Measurements from ENCODE around the gene ELMOD3.
"Not testable (repeated sequence)": the region's sequence is repeated elsewhere in the genome, so short reads cannot be mapped to it uniquely, and the experiment has no call there.

Gene ELMOD3

GRCh38 chr2:85377083-85377482 lies 22.5 kb downstream of the ELMOD3 start:
- DNase-seq, result no peak

GRCh38 chr2:85378257-85378656 lies 23.7 kb downstream of the ELMOD3 start:
- DNase-seq, result no peak

GRCh38 chr2:85380048-85380447 lies 25.5 kb downstream of the ELMOD3 start:
- DNase-seq, result no peak

DNA sequence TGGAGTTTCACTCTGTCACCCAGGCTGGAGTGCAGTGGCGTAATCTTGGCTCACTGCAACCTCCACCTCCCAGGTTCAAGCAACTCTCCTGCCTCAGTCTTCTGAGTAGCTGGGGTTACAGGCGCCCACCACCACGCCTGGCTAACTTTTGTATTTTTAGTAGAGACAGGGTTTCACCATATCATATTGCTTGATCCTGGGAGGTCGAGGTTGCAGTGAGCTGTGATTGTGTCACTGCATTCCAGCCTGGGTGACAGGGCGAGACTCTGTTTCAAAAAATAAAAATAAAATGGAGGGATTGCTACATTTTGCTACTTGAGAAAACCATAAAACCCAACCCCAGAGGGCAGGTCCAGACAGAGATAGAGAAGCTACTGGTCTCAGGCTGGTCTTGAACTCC lies 28.6 kb downstream of the ELMOD3 start:
- DNase-seq, result not testable (repeated sequence)

DNA sequence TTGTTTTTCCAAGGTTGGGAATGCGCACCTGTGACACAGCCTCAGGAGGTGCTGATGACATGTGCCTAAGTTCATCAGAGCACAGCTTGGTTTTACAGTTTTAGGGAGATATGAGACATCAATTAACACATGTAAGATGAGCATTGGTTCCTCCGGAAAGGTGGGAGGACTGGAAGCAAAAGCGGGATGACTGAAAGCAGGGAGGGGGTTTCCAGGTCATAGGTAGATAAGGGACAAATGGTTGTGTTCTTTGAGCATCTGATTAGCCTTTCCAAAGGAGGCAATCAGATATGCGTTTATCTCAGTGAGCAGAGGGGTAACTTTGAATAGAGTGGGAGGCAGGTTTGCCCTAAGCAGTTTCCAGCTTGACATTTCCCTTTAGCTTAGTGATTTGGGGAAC lies 29.3 kb downstream of the ELMOD3 start:
- DNase-seq, result no peak

DNA sequence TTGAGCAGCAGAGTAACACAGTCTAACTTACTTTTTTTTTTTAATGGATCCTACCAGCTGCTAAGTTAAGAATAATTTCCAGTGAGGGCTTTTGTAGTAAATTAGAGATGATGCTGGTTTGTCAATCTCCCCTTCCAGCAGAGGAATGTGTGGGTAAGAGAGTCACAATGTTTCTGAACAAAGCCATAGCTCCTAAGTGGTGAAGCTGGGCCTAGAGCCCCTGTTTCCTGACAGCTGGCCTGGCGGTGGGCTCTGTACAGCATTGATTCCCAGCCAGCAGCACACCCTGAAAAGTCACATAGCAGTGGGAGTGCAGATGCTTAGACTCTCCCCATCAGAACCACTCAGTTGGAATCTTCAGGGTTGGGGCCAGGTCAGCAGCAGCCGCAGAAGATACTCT lies 31.2 kb downstream of the ELMOD3 start:
- no peak for DNase-seq

DNA sequence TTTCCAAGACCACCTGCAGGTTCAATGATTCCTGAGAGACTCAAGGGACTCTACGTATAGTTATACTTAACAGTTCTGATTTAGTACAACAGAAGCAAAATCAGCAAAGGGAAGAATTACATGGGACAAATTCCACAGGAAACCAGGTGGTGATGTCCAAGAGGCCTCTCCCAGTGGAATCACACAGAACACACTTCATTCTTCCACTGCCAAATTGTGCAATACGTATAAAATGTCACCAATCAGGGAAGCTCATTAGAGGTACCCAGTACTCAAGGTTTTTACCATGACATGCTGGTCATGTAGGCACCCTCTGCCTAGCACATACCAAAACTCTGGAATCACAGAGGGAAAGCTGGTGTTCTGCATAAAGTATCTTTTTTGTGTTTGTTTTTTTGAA lies 33.2 kb downstream of the ELMOD3 start:
- no peak for DNase-seq

DNA sequence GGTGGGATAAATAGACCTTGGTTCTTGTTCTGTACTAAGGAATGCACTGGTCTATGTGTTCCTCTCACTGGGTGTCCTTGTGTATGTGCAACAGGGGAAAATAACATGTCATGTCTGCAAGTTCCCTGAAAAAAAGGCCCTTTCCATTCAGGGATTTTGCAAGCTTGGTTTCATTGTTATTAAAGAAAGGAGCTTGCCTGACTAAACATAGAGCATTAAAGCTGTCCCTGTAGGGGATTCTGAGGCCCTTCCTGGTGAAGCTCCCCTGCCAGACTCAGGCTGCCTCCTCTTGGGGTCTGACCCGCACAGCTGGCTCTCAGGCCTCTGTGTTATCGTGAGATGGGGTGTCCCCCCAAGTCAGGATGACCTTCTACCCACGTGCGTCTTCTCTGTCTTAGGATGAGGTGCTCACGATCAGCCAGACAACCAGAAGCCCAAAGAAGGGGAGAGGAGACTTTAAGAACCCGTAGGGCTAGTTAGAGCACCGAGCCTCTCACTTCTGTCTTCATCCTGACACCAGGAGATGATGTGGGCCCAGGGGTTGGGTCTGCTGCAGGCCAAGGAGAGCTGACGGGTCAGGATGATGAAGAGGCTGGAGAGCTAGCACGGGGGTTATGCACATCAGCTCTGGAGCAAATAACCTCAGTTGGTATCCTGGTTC lies 34.4 kb downstream of the ELMOD3 start:
- no peak for DNase-seq

DNA sequence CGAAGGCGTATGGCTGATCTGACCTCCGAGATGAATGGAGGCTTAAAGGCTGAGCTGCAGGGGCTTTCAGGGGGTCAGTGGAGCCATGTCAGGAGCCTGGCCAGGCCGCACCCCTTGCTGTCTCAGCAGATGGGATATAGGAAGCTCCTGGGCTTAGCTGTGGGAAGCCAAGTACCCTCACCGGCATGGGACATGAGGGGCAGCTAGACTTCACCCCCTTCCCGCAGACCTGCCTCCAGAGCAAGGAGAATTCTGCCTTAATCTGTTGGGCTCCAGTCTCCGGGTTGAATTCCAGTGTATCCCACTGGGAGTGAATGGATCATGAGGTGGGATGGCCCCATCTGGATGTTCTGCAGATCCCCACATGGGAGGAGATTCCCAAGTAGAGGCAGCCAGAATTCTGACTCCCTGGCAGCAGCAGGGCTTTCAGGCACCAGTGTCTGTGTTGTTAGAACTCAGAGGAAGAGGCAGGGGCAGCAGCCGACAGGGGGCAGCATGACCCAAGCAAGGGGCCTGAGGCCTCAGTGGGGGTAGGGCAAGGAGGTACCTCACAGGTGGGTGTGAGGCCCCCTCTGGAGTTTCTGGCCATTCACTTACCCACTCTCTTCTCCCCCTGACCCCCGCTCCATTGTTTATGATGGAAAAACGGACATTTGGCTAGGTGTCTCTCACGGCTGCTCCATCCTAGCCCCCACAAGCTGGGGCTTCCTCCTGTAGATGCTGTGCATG lies 36.5 kb downstream of the ELMOD3 start:
- DNase-seq, result peak; percentile 8

- DNase-seq, result no peak
These were observed 39.3 kb downstream of the ELMOD3 start for GRCh38 chr2:85393836-85394235.

DNA sequence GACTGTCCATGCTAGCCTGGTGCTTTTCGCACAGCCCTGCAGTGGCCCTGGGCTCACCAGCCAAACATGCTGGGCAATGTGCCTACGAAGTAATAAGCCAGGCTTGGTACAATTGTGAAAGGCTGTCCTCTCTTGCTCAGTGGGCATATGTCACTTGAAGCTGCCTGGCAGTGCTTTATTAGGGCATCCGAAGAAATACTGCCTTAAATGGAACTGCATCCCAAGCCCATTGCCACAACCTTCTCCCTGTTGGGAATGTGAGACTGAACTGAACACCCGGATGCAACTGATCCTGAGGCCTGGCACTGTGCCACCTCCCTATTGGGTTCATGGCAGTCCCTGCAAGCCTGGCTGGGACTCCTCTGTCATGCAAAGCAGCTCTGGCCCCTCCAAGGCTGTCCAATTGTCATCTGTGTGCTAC lies 39.7 kb downstream of the ELMOD3 start:
- peak; percentile 46 for DNase-seq

GRCh38 chr2:85394976-85395375 lies 40.4 kb downstream of the ELMOD3 start:
- no peak for DNase-seq

GRCh38 chr2:85395912-85396475 lies 41.4 kb downstream of the ELMOD3 start:
- DNase-seq, result no peak

DNA sequence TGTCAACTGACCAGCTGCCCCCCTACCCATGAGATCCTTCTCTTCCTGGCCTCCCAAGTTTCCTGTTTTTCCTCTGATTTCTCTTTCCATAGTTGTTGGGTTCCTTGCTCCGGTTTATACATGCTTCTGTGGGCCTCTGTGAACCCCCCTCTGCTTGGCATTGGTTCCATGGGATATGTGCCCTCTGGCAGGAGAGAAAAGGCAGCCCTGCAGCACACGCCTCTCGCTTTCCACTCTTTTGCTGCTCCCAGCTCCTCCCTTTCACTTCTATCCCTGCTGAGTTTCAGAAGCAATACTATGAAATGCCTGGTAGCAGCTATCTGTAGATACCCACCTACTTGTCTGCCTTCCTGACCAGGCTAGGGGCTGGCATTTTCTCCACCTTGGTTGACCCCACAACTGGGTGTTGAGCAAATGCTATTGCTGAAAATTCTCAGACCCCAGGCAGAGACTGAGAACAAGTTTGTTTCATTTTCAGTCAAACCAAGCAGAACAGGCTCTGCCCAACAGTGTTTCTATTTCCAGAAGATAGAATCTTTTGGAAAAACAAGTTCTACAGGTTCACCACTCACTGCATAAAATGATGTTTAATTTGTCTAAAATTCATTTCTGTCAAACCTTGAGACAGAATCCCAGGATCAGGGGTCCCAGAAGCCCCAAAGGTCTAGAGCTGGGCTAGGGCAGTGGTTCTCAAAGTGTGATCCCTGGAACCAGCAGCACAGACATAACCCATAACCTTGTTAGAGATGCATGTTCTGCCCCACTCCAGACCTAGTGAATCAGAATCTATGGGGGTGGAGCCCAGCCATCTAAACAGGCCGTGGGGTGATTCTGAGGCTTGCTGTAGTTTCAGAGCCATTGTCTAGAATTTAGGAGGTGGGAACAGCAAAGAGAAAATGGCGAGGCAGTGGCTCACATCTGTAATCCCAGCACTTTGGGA lies 42.2 kb downstream of the ELMOD3 start:
- DNase-seq, result no peak

GRCh38 chr2:85397925-85398331 lies 43.4 kb downstream of the ELMOD3 start:
- DNase-seq, result no peak

DNA sequence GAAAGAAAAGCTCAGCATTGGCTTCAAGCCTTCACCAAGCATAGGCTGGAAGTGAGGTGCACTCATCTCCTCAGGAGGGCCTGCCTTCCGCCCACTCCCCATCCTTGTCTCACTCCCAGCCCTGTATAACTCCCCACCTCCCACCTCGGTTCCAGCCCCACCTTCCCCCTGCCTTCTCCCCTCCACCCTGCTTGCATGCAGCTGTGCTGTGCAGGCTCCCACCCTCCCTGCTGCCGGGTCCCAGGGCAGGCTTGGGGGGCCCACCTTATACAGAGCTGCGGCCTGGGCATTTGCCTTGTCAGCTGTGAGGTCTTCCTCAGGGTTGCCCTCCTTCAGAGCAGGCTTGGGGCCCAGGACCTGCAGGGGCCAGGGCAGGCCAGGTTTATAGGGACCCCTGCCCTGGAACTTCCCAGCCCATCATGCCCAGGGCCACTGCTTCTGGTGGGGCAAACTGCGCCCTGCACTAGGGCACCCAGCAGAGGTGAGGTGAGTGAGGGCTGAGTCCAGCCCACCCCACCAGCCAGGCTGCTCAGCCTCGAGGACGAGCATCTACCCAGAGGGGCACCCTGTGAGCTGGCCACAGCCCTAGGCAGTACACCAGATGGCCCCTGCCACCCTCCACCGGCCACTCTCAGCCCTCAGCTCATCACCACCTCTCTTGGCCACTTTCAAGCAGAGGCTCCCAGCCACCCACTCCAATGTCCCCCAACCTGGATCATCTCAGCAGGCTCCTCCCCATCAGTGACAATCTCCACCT lies 44.0 kb downstream of the ELMOD3 start:
- no peak for DNase-seq

GRCh38 chr2:85399183-85399455 lies 44.5 kb downstream of the ELMOD3 start:
- no peak for DNase-seq

- DNase-seq, result no peak
These were observed 45.5 kb downstream of the ELMOD3 start for GRCh38 chr2:85400023-85400422.

DNA sequence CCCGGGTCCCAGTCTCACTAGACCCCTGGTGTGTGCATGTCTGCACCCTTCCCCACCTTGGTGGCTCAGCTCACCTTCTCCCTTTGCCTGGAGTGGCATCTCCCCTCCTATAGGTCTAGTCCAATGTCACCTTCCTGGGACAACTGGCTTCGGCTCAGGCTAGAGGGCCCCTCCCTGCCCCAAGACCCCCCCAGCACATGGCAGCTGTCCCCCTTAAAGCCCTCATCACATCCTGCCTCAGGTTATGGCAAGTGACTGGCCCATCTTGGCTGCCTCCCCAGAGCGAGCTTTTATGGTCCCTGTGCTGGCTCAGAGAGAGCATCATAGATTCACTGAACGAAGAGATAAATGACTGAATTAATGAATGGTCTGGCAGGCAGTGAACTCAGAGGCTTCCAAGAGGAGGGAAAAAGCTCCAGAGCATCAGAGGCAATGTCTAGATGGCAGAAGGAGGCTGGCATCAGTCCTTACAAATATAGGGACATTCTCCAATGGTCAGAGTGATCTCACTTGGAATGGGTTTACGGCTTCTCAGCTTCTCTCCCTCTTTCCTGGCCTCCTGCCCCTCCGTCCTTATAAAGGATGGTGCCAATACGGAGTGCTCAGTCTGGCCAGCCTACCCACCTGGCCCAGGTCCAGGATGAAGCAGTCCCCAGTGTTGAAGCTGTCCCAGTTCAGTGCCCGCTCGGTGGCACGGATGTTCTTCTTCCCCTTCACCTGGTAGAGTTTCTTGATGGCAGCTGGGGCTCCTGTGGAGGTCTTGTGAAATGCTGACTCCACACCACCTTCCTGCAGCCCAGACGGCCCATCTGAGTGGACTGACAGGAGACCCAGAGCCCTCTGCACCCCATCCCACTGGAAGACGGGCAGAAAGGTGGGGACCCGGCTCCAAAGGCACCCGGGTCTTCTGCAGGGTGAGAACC lies 46.2 kb downstream of the ELMOD3 start:
- no peak for DNase-seq

- no peak for DNase-seq
These were observed 46.9 kb downstream of the ELMOD3 start for GRCh38 chr2:85401464-85401805.

DNA sequence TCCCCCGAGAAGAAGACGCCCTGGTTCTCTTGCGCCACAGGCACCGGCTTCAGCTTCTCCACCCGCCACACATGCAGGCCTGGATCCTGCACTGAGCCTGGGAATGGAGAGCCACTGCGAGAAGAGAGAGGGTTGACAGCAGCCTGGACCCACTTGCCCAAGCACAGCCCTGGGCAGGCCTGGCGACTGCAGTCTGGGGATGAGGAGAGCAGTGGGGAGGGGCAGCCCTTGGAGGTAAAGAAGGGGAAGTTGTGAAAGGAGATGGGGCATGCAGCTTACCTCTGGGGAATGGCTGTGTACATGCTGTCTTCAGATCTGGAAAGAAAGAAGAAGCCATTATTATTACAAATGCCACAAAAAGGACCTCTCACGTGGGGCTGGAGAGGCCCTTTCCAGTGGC lies 47.3 kb downstream of the ELMOD3 start:
- DNase-seq, result no peak
